ENCODE measurements around the gene SLC44A4. TPM values are rescaled to one million over a fixed set of nuclear protein-coding genes. Genes with fewer than 3 reads are reported as not detected.
A peak's percentile ranks its signal among the peaks of the same experiment; 100 is the strongest.
"Not testable (repeated sequence)": the region's sequence is repeated elsewhere in the genome, so short reads cannot be mapped to it uniquely, and the experiment has no call there.

Gene SLC44A4
- total RNA-seq, 2 donors from 2014 or later, result not detected

GRCh38 chr6:31865205-31866118 lies 13.3 kb downstream of the SLC44A4 start:
- intact Hi-C loops (cut with DNase I), result no loop called here

DNA sequence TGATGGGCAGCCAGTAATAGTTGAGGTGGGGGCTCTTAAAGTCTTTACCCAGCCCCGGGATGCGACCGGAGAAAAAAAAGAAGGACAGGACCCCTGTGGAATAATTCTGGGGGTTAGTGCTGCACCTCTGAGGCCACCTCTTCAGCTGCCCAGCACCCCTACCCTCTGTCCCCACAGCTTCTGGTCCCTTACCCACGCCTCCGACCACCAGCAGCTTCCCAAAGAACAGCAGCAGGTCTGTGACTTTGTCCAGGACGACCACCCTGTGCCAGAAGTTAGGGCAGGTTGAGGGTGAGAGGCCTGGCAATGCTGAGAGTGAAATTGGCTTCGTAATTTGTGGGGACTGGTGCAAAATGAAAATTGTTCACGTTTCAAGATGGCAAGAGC lies 14.0 kb downstream of the SLC44A4 start:
- DNase-seq, result no peak
- intact Hi-C loops (cut with DNase I), result no loop called here

More at GRCh38 chr6:31865205-31866118, 13.3 kb downstream of the SLC44A4 start:
- ATAC-seq (no peak), DNase-seq (no peak)

GRCh38 chr6:31864123-31864562 lies 14.7 kb downstream of the SLC44A4 start:
- ATAC-seq; DNase-seq; intact Hi-C loops (cut with DNase I): not testable (repeated sequence)

More for the DNA sequence above, 14.0 kb downstream of the SLC44A4 start:
- no peak for ATAC-seq

- DNase-seq, result peak; percentile 100
- intact Hi-C loops (cut with DNase I), result no loop called here
- peak; percentile 98 for ATAC-seq
These were observed 16.2 kb downstream of the SLC44A4 start, which contains the start of gene NEU1 for GRCh38 chr6:31862344-31863235. NEU1 (minus strand) TSS chr6:31862821; CDS start chr6:31862776, 45 bp downstream.

- no peak for ATAC-seq
- intact Hi-C loops (cut with DNase I), result no loop called here
- DNase-seq, result no peak
These were observed 16.9 kb downstream of the SLC44A4 start for GRCh38 chr6:31861919-31862343.

- intact Hi-C loops (cut with DNase I), result no loop called here
- DNase-seq, result no peak
- no peak for ATAC-seq
These were observed 17.6 kb downstream of the SLC44A4 start for GRCh38 chr6:31861150-31861549.

DNA sequence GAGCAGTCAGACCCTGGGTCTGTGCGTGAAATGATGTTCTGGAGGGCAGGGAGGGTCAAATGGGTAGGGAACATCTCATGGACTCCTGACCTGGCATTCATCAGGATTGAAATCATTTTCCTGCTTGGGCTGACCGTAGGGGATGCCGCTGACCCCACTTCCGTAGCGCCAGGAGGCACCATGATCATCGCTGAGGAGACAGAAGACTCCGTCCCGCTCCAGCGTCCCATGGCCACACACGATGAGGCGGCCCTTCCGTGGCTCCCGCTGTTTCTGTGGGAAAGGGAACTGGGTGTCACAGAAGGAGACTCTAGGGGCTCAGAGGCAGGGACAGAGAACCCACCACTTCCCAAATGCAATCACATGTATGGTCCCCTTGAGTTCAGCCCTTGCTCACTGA lies 18.4 kb downstream of the SLC44A4 start:
- DNase-seq, result no peak
- intact Hi-C loops (cut with DNase I), result loop anchor here in 1 of 2 donors (1.0 kb wide), 1 partner anchor 15 kb away; no protein-coding TSS in a partner anchor

GRCh38 chr6:31859923-31860322 lies 18.9 kb downstream of the SLC44A4 start:
- DNase-seq, result no peak

More for the DNA sequence above, 18.4 kb downstream of the SLC44A4 start:
- no peak for ATAC-seq

DNA sequence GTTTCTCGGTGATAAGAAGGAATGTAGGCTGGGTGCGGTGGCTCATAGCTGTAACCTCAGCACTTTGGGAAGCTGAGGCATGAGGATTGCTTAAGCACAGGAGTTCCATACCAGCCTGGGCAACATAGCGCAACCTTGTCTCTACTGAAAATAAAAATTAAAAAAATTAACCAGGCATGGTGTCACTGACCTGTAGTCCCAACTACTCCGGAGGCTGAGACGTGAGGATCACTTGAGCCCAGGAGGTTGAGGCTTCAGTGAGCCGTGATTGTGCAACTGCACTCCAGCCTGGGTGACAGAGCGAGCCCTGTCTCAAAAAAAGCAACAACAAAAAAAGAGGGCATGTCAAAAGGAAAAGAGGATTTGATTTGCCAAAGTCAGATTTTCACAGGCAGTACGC lies 20.1 kb downstream of the SLC44A4 start:
- no peak for ATAC-seq
- no peak for DNase-seq

More at GRCh38 chr6:31859923-31860322, 18.9 kb downstream of the SLC44A4 start:
- intact Hi-C loops (cut with DNase I), result loop anchor here in 1 of 2 donors (1.0 kb wide), 1 partner anchor 15 kb away; no protein-coding TSS in a partner anchor
- no peak for ATAC-seq

DNA sequence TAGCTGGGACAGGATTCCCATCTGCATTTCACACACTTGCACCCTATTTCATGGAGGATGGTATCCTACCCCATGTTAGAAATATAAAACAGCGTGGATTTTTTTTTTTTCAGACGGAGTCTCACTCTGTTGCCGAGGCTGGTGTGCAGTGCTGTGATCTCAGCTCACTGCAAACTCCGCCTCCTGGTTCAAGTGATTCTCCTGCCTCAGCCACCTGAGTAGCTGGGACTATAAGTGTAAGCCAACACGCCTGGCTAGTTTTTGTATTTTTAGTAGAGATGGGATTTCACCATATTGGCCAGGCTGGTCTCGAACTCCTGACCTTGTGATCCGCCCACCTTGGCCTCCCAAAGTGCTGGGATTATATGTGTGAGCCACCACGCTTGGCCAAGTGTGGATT lies 21.0 kb downstream of the SLC44A4 start:
- intact Hi-C loops (cut with DNase I); DNase-seq; ATAC-seq: not testable (repeated sequence)

More for the DNA sequence above, 20.1 kb downstream of the SLC44A4 start:
- intact Hi-C loops (cut with DNase I), result no loop called here

- ATAC-seq; DNase-seq; intact Hi-C loops (cut with DNase I): not testable (repeated sequence)
These were observed 26.6 kb downstream of the SLC44A4 start for GRCh38 chr6:31851980-31852718.

DNA sequence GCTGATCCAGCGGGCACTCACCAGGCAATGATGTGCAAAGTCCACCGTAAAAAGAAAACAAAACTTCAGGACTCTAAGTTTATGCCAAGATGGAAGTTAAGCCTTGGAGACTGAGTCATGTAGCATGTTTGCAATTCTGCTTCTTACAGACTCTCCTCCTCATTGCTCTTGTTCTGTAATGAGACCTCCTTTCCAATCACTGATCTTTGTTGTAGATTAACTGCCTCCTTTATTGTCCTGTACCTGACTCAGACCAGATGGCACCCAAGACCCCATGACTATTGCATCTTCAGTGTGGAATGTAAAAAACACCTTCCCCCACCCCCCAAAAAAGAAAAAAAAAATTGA lies 27.3 kb downstream of the SLC44A4 start:
- no peak for ATAC-seq
- DNase-seq, result no peak
- intact Hi-C loops (cut with DNase I), result no loop called here

GRCh38 chr6:31850765-31851484 lies 27.9 kb downstream of the SLC44A4 start:
- intact Hi-C loops (cut with DNase I), result no loop called here
- ATAC-seq, result no peak
- DNase-seq, result no peak

DNA sequence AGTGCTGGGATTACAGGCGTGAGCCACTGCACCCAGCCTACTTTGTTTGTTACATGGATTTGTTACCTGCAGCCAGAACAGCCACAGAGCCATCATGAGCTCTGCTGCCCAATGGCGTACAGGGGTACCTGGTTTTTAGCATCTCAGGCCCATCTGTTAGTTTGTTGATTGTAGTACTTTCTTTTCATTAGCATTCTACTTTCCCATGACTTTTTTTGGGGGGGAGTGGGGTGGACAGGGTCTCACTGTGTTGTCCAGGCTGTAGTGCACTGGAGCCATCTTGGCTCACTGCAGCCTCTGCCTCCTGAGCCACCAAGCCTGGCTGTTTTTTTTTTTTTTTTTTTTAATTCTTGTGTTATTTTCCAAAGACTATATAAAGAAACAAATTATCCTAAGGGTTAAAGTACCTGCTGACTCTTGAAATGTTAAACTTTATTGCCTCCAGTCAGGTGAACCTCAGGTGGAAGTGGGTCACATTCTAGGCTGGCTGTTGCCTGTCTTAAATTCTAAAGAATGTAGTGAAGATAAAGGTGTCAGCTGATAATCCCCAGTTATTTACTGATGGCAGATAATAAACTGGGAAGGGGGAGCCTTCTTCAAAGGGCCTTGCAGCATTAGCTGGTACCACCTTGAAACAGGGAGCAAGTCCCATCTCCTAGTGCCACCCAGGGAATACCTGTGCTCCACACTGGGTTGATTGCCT lies 31.4 kb downstream of the SLC44A4 start:
- ATAC-seq (no peak), DNase-seq (no peak)
- intact Hi-C loops (cut with DNase I), result no loop called here

DNA sequence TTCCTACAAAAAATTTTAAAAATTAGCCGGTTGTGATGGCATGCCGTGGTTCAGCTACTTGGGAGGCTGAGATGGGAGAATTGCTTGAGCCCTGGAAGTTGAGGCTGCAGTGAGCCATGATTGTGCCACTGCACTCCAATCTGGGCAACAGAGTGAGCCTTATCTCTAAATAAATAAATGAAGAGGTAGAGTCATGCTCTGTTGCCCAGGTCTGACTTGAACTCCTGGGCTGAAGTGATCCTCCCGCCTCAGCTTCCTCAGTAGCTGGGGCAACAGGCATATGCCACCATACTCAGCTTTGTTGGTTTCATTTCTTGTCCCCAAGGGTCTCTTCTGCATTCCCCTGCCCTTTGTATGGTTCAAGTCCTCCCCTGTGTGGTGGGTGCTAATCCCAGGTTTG lies 34.3 kb downstream of the SLC44A4 start:
- intact Hi-C loops (cut with DNase I), result no loop called here
- ATAC-seq (no peak), DNase-seq (no peak)

- intact Hi-C loops (cut with DNase I), result no loop called here
- DNase-seq, result no peak
- ATAC-seq, result no peak
These were observed 36.7 kb downstream of the SLC44A4 start for GRCh38 chr6:31842053-31842452.

- ATAC-seq, DNase-seq: not testable (repeated sequence)
- intact Hi-C loops (cut with DNase I), result loop anchor here (10.0 kb wide), 2 partner anchors 105 to 155 kb away; partner anchors contain the start of genes CLIC1 (in 1 of the 2) and LY6G5C (in 1 of the 2)
These were observed 39.0 kb downstream of the SLC44A4 start for GRCh38 chr6:31839779-31840126.

Measured in left cardiac atrium (tissue), 4 donors.